GM12891 (cell line): ENCODE data around the gene PNPO.

Source experiments
- PAX5 ChIP-seq: IDR thresholded peaks from 2 replicates; pipeline ENCODE4 v1.6.1; 2011; ENCODE audit warnings: low read length, moderate library complexity, mild to moderate bottlenecking; ENCODE audit not compliant: insufficient read depth, severe bottlenecking
- POLR2A ChIP-seq: IDR thresholded peaks from 2 replicates; pipeline ENCODE4 v1.6.1; 2011; ENCODE audit warnings: low read depth, low read length, control low read depth
- POLR2AphosphoS5 ChIP-seq: IDR thresholded peaks from 2 replicates; pipeline ENCODE4 v1.6.1; 2011; ENCODE audit warnings: low read depth, low read length, control low read depth
- SPI1 ChIP-seq: IDR thresholded peaks from 2 replicates; pipeline ENCODE4 v1.6.1; 2011; ENCODE audit warnings: low read depth, low read length, control low read depth
- TAF1 ChIP-seq: IDR thresholded peaks from 2 replicates; pipeline ENCODE4 v1.6.1; 2011; ENCODE audit warnings: low read depth, low read length, control low read depth

DNA sequence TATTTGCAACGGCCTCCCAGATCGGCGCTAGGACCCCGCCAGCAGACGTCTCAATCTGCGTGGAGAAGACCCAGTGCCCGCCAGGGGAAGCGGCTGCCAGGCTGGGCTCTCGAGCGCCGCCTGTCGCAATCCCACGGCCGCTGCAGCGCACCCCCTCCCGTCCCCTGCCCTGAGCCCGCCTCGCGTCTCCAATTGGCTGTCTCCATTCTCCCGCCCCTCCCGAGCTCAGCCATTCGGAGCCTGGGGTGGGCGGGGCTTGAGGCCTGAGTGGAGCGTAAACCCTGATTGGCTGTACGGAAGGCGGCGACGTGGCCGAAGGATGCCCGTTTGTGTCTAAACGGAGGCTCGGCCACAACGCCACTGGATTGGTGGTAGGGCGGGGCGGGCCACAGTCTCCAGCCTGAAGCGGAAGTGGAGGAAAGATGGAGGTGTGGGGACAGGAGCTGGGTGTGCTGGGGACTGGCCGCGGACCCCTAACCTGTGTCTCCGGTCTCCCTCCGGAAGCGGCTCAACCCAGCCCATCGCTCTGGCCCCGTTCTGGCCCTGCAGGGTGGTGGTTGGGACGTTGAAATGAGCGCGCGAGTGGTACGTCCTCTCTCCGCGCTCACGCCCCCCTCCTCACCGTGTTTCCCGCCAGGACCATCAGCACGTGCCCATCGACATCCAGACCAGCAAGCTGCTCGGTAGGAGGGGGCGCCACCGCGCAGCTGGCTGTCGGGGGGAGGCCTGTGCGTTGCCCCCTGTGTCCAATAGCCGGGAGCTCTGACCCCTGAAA is 29.5 kb downstream of the PNPO start, which contains the start of gene CDK5RAP3:
- TF ChIP-seq POLR2A (peak; percentile 89), TAF1 (peak; percentile 78), POLR2AphosphoS5 (peak; percentile 88), SPI1 (peak; percentile 74), PAX5 (no peak)
